T-helper 2 cell treated with Interferon-gamma antibody and Interleukin-4, amounts not matched to agents 5 μg/mL and 100 μg/mL, for 36 hours (primary cell): ENCODE data around the gene LRRC61.

Experiments used
- DNase-seq: peaks from one replicate; pipeline ENCODE4 v3.0.0; 2021; ENCODE audit warnings: low spot score
- H3K27ac Mint-ChIP-seq: one replicate; pipeline ENCODE4 v1.8.0; 2021; ENCODE audit warnings: mild to moderate bottlenecking, mixed read lengths
- H3K27me3 Mint-ChIP-seq: one replicate; pipeline ENCODE4 v1.8.0; 2021; ENCODE audit warnings: low read depth, mixed read lengths
- H3K36me3 Mint-ChIP-seq: one replicate; pipeline ENCODE4 v1.8.0; 2021; ENCODE audit warnings: low read depth, mixed read lengths
- H3K4me1 Mint-ChIP-seq: one replicate; pipeline ENCODE4 v1.8.0; 2021; ENCODE audit warnings: low read depth, mixed read lengths
- H3K4me3 Mint-ChIP-seq: one replicate; pipeline ENCODE4 v1.8.0; 2022; ENCODE audit warnings: mild to moderate bottlenecking, moderate library complexity, mixed read lengths
- H3K9me3 Mint-ChIP-seq: one replicate; pipeline ENCODE4 v1.8.0; 2021; ENCODE audit warnings: mixed read lengths

The LRRC61 gene

DNA sequence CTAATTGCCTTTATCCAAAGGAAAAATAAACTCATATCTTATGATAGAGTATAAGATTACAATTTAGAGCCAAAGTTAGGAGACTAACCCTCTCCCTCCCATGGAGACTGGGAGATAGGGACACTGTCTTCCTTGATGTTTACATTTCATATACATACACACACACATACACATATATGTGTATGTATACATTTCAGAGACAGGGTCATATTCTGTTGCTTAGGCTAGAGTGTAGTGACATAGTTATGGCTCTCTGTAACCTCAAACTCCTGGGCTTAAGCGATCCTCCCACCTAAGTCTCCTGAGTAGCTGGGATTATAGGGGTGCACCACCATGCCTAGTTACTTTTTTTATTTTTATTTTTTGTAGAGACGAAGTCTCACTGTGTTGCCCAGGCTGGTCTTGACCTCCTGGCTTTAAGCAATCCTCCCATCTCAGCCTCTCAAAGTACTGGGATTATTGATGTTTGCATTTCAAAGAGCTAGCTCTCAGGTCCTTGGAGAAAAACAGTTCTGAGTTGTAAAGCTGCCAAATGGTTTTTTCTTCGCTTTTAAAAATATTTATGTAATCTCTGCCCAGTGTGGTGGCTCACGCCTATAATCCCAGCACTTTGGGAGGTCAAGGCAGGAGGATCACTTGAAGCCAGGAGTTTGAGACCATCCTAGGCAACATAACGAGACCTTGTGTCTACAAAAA lies 37.4 kb downstream of the LRRC61 start:
- DNase-seq, result no peak
- no peak overlapping the region for H3K4me3 Mint-ChIP-seq
- peak overlapping the region; percentile 53 for H3K27ac Mint-ChIP-seq
- peaks cover 38% of the 10 kb centered on the region for H3K4me1 Mint-ChIP-seq
- no peaks in the 10 kb centered on the region for H3K36me3 Mint-ChIP-seq
- H3K9me3 Mint-ChIP-seq, result no peaks in the 10 kb centered on the region
- H3K27me3 Mint-ChIP-seq, result no peaks in the 10 kb centered on the region

DNA sequence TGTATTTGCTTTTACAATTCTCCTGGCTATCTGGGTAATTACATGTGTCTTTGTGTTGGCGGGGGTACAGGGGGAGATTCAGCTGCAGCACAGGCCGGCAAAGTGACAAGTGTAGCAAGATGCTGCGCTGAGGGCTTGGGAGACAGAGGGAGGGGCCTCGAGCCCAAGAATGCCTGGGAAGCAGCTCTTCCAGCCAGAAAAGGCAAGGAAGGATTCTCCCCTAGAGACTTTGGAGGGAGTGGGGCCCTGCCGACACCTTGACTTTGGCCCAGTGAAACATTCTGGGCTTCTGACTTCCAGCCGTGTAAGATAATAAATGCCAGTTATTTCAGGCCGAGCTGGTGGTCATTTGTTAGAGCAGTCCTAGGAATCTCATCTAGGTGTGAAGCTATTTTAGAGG lies 38.2 kb downstream of the LRRC61 start:
- peaks cover 35% of the 10 kb centered on the region for H3K4me1 Mint-ChIP-seq
- H3K27ac Mint-ChIP-seq, result no peak overlapping the region
- no peaks in the 10 kb centered on the region for H3K27me3 Mint-ChIP-seq
- H3K9me3 Mint-ChIP-seq, result no peaks in the 10 kb centered on the region
- DNase-seq, result no peak
- H3K36me3 Mint-ChIP-seq, result no peaks in the 10 kb centered on the region
- no peak overlapping the region for H3K4me3 Mint-ChIP-seq

DNA sequence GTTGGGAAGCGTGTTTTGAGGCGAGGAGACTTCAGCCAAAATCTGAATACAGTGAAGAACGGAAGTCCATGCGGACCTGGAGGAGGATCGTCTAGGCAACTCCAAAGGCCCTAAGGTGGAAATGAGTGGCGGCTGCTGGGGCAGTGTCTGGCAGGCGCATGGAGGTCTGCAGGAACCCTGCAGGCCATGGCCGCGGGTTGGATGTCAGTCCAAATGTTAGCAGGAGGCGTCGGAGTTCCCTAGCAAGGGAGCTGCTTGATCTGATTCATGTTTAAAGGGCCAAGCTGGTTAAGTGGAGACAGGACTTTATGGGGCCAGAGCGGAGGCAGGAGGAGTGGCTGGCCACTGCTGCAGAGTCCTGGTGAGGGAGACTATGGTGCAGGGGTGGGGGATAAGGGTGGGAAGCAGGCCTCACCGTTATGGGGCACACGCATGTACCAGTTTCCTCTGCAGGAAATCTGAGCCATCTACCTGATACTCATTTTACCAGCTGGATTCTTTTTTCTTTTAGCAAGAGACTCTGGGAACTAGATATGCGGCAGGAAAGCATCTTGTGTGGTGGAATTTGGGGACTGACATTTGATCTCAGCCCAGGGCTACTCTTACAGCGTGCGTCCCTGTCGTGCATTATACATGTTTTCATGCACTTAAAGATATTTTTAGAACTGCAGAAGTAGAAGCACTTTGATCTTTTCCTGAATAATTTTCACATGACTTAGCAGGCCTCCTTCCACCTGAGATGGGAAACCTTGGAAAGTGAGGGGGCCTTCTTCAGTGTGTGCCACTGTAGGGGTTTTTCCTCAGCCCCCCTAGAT lies 38.9 kb downstream of the LRRC61 start:
- H3K36me3 Mint-ChIP-seq, result no peaks in the 10 kb centered on the region
- H3K4me1 Mint-ChIP-seq, result peaks cover 31% of the 10 kb centered on the region
- no peak overlapping the region for H3K27ac Mint-ChIP-seq
- no peak for DNase-seq
- H3K9me3 Mint-ChIP-seq, result no peaks in the 10 kb centered on the region
- H3K4me3 Mint-ChIP-seq, result no peak overlapping the region
- no peaks in the 10 kb centered on the region for H3K27me3 Mint-ChIP-seq

DNA sequence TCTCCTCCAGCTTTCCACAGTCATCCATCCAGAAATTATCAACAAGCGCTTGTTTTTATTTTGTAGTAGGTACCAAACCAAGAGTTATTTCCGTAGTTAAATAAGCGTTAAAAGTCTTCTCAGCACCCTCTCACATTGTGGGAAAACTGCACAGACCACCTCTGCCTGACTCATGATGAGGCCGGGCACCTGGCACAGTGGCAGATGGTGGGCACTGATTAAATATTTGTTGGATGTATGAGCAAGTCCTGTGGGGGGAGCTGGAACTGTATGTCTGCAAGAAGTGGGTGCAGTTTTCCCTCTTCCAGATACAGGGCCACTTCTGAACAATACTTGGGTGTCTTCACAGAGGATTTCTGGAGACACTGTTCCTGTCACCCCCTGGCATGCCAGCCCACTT lies 40.2 kb downstream of the LRRC61 start:
- Mint-ChIP-seq H3K4me3 (no peak overlapping the region), H3K4me1 (peaks cover 30% of the 10 kb centered on the region), H3K9me3 (no peaks in the 10 kb centered on the region), H3K27me3 (no peaks in the 10 kb centered on the region), H3K27ac (no peak overlapping the region), H3K36me3 (no peaks in the 10 kb centered on the region)
- no peak for DNase-seq

DNA sequence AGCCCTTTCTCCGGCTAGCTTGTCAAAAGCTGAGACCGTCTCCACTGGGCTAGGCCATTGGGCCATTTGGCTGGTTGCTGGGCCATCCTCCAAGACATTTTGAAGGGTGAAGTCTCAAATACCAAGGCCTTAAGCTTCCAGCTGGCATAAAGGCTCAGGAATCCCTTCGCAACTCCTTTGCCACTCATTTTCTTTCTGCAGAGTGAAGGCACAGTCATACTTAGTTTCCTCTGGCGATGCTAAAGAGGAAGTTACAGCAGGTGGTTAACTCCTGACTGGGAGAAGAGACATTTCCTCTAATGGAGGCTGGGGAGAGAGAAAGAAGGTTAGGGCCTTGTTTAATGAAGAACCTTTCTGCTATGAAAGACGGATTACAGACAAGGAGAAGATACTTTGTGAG lies 40.7 kb downstream of the LRRC61 start:
- DNase-seq, result no peak
- H3K4me3 Mint-ChIP-seq, result no peak overlapping the region
- no peak overlapping the region for H3K27ac Mint-ChIP-seq
- H3K36me3 Mint-ChIP-seq, result no peaks in the 10 kb centered on the region
- no peaks in the 10 kb centered on the region for H3K27me3 Mint-ChIP-seq
- peaks cover 26% of the 10 kb centered on the region for H3K4me1 Mint-ChIP-seq
- no peaks in the 10 kb centered on the region for H3K9me3 Mint-ChIP-seq

DNA sequence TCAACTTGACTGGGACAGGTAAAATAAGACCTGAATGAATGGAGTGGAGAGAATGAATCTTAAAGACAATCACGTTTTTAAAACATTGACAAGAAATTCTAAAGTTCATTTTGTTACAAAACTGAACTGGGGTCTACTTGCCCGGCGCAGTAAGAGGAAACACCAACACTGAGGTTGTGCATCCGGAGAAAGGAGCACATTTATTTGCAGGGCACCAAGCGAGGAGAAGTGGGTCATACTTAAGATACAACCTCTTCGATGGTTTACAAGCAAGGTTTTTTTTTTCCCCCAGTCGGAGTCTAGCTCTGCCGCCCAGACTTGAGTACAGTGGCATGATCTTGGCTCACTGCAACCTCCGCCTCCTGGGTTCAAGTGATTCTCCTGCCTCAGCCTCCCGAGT lies 42.0 kb downstream of the LRRC61 start:
- H3K27ac Mint-ChIP-seq, result no peak overlapping the region
- DNase-seq, result no peak
- no peaks in the 10 kb centered on the region for H3K27me3 Mint-ChIP-seq
- H3K36me3 Mint-ChIP-seq, result peaks cover 3% of the 10 kb centered on the region
- H3K9me3 Mint-ChIP-seq, result no peaks in the 10 kb centered on the region
- H3K4me3 Mint-ChIP-seq, result no peak overlapping the region
- H3K4me1 Mint-ChIP-seq, result peaks cover 23% of the 10 kb centered on the region

DNA sequence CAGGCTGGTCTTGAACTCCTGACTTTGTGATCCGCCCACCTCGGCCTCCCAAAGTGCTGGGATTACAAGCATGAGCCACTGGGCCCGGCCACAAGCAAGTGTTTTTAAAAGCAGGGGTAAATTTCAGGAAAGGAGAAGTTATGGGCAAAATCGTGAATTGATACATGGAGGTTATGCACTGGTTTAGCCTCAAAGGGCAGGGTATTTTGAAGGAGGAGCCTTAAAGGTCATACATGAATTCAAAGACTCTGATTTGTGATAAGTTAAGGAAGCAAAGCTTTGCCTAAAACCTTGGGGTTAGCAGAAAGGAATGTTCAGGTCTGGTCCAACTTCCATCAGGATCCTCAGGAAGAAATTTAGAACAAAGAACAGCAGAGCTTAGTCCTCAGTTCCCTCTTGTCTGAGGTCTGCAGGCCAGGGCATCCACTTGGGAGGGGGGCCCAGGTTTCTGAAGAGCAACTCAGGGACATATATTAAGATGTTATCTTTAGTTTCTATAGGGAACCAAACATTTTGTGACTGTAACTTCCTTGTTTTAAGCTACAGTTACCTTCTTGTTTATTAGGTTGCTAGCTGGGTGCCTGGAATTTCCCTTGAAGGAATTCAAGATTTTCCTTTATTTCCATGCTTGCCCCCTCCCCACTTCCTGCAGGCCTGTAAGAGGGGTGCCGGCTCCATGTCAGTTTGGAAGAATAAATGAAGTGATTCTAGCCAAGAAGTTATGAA lies 42.7 kb downstream of the LRRC61 start:
- H3K36me3 Mint-ChIP-seq, result peaks cover 7% of the 10 kb centered on the region
- no peaks in the 10 kb centered on the region for H3K27me3 Mint-ChIP-seq
- H3K4me1 Mint-ChIP-seq, result peaks cover 26% of the 10 kb centered on the region
- no peaks in the 10 kb centered on the region for H3K9me3 Mint-ChIP-seq
- no peak overlapping the region for H3K27ac Mint-ChIP-seq
- DNase-seq, result no peak
- no peak overlapping the region for H3K4me3 Mint-ChIP-seq

DNA sequence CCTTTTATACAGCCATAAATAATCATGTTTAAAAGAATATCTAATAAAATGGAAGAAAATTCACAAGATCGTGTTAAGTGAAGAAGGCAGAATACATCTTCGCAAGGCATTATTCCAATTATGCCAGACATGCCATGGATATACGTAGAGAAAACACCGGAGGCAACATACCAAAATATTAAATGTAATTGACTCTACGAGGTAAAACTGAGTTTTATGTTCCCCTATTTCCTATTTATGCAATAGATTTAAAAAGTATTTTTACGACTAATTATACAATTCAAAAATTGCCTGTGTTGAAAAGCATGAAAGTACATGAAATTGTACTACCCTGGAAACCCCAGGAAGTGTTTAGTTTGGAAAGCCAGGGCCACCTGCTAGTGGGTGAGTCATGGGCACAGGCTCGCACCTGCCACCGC lies 44.5 kb downstream of the LRRC61 start:
- H3K36me3 Mint-ChIP-seq, result peaks cover 7% of the 10 kb centered on the region
- H3K4me3 Mint-ChIP-seq, result peak overlapping the region; percentile 82
- no peak for DNase-seq
- H3K27ac Mint-ChIP-seq, result peak overlapping the region; percentile 80
- peaks cover 27% of the 10 kb centered on the region for H3K4me1 Mint-ChIP-seq
- no peaks in the 10 kb centered on the region for H3K27me3 Mint-ChIP-seq
- no peaks in the 10 kb centered on the region for H3K9me3 Mint-ChIP-seq

DNA sequence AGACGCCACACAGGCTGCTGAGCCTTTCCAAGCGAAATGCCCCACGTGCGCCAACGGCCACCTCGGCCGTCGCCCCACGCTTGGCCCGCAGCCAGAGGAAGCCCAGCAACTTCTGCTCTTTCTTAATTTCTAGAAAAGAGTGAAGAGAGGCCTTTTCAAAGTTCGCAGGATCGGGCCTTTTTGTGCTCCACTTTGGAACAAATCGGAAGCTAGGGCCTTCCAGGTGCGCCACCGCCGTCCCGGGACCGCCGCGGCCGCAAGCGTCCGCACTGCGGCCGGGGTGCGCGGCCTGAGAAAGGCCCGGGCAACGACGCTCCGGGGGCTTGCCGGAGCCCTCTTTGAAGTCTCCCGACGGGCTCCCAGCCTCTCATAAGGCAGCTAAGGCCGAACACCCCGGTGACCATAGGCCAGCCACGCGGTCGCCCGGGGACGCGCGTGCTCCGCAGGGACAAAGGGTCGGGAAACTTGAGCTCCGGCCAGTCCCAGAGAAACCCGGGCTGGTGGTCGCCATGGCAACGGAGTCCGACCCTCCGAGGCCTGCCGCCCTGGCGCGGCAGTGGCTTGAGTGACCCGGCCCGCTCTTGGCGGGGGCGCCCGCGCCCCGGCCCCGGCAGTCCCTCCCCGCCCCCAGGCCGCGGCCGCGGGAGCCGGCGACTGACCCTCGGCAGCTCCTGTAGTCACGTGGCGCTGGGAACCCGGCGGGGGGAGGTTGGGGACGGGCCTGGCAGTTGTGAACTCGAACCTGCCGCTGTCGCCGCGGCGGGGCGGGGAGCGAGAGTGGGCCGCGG lies 45.1 kb downstream of the LRRC61 start, which contains the start of gene REPIN1:
Gene REPIN1 (plus strand): TSS at position 727 of the 788 bp plus-strand sequence. CDS start 890 bp downstream, outside the sequence.
- H3K9me3 Mint-ChIP-seq, result no peaks in the 10 kb centered on the region
- peak within 1 kb of the TSS; percentile 89 for H3K27ac Mint-ChIP-seq
- peaks cover 9% of the 10 kb centered on the region for H3K36me3 Mint-ChIP-seq
- H3K4me1 Mint-ChIP-seq, result peaks cover 27% of the 10 kb centered on the region
- peak; percentile 84 for DNase-seq
- H3K27me3 Mint-ChIP-seq, result no peaks in the 10 kb centered on the region
- peak within 1 kb of the TSS; percentile 95 for H3K4me3 Mint-ChIP-seq

DNA sequence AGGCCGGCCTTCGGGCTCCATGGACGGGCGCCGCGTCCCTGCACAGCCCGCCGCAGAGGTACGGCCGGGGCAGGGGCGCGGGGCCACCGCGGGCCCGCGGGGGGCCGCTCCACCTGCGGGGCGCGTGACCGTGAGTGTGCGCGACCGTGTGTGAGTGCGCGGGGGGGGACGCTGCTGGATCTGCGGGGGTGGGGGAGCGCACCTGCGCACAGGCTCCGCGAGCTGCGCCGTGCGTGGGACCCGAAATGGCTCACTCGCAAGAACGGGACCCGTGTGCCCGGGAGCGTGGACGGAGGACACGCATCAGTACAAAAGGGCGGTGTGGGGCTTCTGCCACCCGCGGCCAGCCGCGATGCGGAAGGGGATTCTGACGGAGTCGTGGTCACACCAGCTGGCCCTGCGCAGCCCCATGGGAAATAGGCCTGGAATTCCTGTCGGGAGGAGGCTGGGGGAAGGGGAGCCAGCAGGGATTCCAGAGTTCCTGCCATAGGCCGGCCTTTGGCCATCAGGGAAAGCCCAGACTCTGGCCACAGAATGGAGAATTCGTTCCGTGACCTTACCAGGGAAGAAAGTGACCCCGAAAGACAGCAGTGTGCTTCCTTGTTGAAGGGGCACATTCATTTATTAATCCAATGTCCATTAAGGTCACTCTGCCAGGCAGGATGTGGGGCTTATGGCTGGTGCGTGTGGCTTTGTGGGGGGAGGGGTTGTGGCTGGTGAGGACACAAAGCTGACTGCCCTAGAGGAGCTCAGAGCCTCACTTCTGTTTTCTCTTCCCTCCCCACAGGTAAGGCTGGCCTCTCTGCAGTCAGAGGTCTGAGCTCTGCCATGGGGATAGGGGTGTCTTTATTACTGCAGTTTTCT lies 46.0 kb downstream of the LRRC61 start:
- no peaks in the 10 kb centered on the region for H3K9me3 Mint-ChIP-seq
- H3K36me3 Mint-ChIP-seq, result peaks cover 11% of the 10 kb centered on the region
- H3K4me1 Mint-ChIP-seq, result peaks cover 22% of the 10 kb centered on the region
- H3K4me3 Mint-ChIP-seq, result peak overlapping the region; percentile 95
- H3K27me3 Mint-ChIP-seq, result no peaks in the 10 kb centered on the region
- DNase-seq, result no peak
- peak overlapping the region; percentile 89 for H3K27ac Mint-ChIP-seq

DNA sequence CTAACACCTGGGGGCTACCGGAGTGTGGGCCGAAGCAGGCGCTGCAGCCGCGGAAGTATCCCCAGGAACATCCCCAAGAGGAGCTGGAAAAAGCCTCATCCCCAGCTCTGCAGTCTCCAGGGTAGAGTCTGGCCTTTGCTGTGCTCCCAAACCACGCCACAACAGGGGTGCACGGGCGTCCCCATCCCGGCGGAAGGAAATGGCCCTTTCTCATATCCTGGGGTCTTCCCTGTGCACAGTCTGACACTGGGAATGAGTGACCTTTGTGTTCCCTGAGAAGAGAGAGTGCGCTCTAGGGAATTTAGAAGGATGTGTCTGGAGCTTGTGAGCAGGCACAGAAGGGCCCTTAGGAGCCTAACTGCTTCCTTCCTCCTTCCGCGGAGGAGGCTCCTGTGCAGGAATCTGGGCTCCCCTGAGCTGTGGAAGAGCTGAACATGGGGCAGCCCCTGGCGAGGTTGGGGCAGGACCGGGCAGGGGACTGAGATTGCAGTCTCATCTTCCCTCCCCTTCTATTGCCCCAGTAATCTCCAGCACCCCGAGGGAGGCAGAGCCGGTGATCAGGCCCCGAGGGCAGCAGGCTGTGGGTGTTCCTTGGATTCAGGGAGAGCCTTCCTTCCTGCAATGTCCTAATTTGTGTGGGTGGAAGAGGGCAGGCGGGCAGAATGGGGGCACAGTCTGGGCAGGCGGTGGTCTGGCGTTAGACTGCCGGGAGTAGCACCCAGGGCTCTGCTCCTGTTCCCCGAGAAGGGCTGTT lies 46.8 kb downstream of the LRRC61 start:
- Mint-ChIP-seq H3K27ac (peak overlapping the region; percentile 89), H3K36me3 (peaks cover 19% of the 10 kb centered on the region), H3K9me3 (no peaks in the 10 kb centered on the region), H3K4me3 (peak overlapping the region; percentile 95), H3K4me1 (peaks cover 24% of the 10 kb centered on the region), H3K27me3 (no peaks in the 10 kb centered on the region)
- DNase-seq, result no peak

DNA sequence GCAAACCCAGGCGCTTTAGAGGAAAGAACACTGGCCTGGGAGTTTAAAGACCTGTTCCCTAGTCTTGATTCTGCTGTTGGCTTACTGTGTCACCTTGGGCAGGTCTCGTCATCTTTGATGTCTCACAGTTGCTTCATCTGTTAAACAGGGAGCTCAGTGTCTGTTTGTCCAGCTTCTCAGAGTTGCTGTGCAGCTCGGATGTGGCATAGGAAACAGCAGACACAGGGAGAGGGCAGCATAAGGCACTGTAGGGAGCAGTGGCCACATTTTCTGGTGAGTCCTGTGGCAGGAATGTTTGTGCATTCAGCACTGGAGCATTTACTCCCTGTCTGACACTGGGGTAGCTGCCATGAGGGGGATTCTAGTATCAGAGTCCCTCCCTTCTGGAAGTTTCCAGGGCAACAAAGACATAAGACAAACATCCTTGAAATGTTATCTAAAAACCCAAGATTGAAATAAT lies 47.5 kb downstream of the LRRC61 start:
- Mint-ChIP-seq H3K27me3 (no peaks in the 10 kb centered on the region), H3K4me3 (peak overlapping the region; percentile 95), H3K27ac (no peak overlapping the region), H3K9me3 (no peaks in the 10 kb centered on the region), H3K4me1 (peaks cover 26% of the 10 kb centered on the region), H3K36me3 (peaks cover 21% of the 10 kb centered on the region)
- no peak for DNase-seq
